Neutrophil (primary cell): ENCODE measurements around the gene BICD1.
"Not testable (repeated sequence)": the region's sequence is repeated elsewhere in the genome, so short reads cannot be mapped to it uniquely, and the experiment has no call there.

Experiments
- H3K27ac ChIP-seq: fragments of 200-600 bp; sonication (generic); 2 replicates; pipeline ENCODE4 v1.5.1; 2016; ENCODE audit warnings: mild to moderate bottlenecking, moderate library complexity
- H3K27me3 ChIP-seq: fragments of 200-600 bp; sonication (generic); 2 replicates; pipeline ENCODE4 v1.6.0; 2016; ENCODE audit warnings: mild to moderate bottlenecking
- H3K36me3 ChIP-seq: fragments of 200-600 bp; sonication (generic); 2 replicates; pipeline ENCODE4 v1.5.1; 2017
- H3K4me1 ChIP-seq, 2 experiments: fragments of 200-600 bp in 1 of 2; sonication (generic) in 1 of 2; 1 replicate in 1 of 2; 2 replicates in 1 of 2; pipeline versions ENCODE4 v1.5.1 to v1.6.1; 2013 to 2016; ENCODE audit warnings: low read depth in 1 of 2, low read length in 1 of 2, mild to moderate bottlenecking in 1 of 2, moderate library complexity in 1 of 2; ENCODE audit not compliant: control insufficient read depth in 1 of 2, insufficient read depth in 1 of 2
- H3K4me3 ChIP-seq, 2 experiments: fragments of 200-600 bp in 1 of 2; sonication (generic) in 1 of 2; 1 replicate in 1 of 2; 2 replicates in 1 of 2; pipeline ENCODE4 v1.5.1; 2013 to 2016; ENCODE audit warnings: low read depth in 1 of 2, low read length in 1 of 2, mild to moderate bottlenecking in 1 of 2, moderate library complexity in 1 of 2
- H3K9me3 ChIP-seq: fragments of 200-600 bp; sonication (generic); 2 replicates; pipeline ENCODE4 v1.5.1; 2016
- TF ChIP-seq, protein P1 (sequence below): fragments of 200-600 bp; sonication (generic); IDR thresholded peaks from 2 replicates; pipeline ENCODE4 v1.5.1; 2016; ENCODE audit warnings: antibody characterized with exemption

BICD1 gene

DNA sequence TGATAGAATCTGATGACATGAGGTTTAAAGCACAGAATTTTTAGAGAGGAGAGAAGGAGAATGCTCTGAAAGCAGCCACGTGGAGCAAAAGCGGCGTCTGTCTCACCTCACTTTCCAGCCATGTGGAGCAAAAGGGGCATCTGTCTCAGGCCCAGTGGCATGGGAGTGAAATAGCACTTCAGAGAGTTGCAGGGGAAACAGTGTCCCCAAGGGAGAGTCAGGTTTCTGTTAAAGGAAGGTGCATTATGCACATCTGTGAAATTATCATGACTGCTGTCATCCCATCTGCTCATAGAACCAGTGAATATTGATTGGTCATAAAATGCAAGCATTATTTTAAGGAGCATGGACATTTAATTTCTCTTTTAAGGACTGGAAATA, 124.0 kb downstream of the BICD1 start:
- Histone ChIP-seq H3K4me3 (no peak overlapping the region), H3K9me3 (no peaks in the 10 kb centered on the region), H3K27me3 (no peaks in the 10 kb centered on the region), H3K4me1 (no peaks in the 10 kb centered on the region), H3K36me3 (no peaks in the 10 kb centered on the region), H3K27ac (no peak overlapping the region)
- TF ChIP-seq, protein P1, sequence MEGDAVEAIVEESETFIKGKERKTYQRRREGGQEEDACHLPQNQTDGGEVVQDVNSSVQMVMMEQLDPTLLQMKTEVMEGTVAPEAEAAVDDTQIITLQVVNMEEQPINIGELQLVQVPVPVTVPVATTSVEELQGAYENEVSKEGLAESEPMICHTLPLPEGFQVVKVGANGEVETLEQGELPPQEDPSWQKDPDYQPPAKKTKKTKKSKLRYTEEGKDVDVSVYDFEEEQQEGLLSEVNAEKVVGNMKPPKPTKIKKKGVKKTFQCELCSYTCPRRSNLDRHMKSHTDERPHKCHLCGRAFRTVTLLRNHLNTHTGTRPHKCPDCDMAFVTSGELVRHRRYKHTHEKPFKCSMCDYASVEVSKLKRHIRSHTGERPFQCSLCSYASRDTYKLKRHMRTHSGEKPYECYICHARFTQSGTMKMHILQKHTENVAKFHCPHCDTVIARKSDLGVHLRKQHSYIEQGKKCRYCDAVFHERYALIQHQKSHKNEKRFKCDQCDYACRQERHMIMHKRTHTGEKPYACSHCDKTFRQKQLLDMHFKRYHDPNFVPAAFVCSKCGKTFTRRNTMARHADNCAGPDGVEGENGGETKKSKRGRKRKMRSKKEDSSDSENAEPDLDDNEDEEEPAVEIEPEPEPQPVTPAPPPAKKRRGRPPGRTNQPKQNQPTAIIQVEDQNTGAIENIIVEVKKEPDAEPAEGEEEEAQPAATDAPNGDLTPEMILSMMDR = no peak

DNA sequence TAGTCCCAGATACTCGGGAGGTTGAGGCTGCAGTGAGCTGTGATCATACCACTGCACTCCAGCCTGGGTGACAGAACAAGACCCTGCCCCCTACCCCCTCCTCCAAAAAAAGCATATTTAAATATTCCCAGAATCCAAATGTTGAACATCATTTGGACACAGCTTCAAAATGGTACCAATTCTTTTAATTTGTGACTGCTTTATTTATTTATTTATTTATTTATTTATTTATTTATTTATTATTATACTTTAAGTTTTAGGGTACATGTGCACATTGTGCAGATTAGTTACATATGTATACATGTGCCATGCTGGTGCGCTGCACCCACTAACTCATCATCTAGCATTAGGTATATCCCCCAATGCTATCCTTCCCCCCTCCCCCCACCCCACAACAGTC, 124.7 kb downstream of the BICD1 start:
- H3K36me3 ChIP-seq, H3K4me1 ChIP-seq, H3K9me3 ChIP-seq, H3K4me3 ChIP-seq, H3K27ac ChIP-seq, H3K27me3 ChIP-seq: not testable (repeated sequence)

DNA sequence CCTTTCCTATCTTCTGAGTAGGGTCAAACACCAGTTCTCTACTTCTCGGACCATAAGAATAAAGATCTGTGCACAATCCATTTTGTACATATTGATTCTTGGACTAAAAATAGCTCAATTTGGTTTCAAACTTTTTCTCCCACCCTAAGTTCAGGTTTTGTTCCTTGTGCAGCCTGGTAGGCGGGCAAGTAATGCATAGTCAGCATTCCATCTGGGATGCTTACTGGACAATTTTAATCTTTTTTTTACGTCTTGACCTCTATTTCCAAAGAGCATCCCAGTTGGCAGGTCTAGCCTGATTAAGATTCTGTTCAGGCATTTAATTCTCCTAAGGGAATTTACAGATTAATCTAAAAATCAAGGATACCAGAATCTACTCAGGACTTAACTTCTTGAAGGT, 126.9 kb downstream of the BICD1 start:
- Histone ChIP-seq H3K4me3 (no peak overlapping the region), H3K27ac (no peak overlapping the region), H3K36me3 (no peaks in the 10 kb centered on the region), H3K4me1 (no peaks in the 10 kb centered on the region), H3K9me3 (no peaks in the 10 kb centered on the region), H3K27me3 (no peaks in the 10 kb centered on the region)
- TF ChIP-seq, protein P1 = no peak

DNA sequence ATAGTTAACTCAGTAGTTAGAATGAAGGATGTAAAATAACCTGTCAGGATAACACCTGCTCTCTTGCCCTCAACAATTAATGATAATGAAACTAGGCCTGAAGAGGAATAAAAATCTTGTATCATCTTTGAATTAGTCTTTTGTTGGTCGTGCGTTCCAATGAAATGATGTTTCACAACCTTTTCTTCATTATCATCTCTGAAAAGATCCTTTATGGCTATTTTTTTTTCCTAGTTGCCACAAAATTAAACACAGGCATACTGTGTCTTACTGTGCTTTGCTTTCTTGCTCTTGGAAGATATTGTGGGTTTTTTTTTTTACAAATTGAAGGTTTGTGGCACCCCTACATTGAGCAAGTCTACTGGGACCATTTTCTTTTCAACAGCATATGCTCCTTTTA, 128.6 kb downstream of the BICD1 start:
- Histone ChIP-seq H3K27ac (no peak overlapping the region), H3K4me1 (no peaks in the 10 kb centered on the region), H3K27me3 (no peaks in the 10 kb centered on the region), H3K9me3 (no peaks in the 10 kb centered on the region), H3K36me3 (no peaks in the 10 kb centered on the region), H3K4me3 (no peak overlapping the region)
- TF ChIP-seq, protein P1 = no peak

DNA sequence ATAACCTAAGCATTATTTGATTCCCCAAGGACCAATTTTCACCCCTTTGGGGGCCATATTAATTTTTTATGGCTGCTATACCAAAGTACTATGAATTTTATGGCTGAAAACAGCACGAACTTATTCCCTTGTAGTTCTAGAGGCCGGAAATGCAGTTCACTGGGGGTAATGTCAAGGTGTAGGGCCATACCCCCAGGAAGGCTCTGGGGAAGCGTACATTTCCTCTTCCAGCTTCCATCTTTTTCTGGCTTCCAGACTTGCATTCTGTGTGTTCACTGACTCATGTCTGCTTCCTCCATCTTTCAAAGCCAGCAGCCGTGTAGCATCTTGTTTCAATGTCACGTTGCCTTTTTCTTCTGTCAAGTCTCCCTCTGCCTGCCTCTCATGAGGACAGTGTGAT, 133.5 kb downstream of the BICD1 start:
- Histone ChIP-seq H3K4me3 (no peak overlapping the region), H3K36me3 (no peaks in the 10 kb centered on the region), H3K9me3 (no peaks in the 10 kb centered on the region), H3K27ac (no peak overlapping the region), H3K27me3 (no peaks in the 10 kb centered on the region), H3K4me1 (no peaks in the 10 kb centered on the region)
- TF ChIP-seq, protein P1 = no peak

DNA sequence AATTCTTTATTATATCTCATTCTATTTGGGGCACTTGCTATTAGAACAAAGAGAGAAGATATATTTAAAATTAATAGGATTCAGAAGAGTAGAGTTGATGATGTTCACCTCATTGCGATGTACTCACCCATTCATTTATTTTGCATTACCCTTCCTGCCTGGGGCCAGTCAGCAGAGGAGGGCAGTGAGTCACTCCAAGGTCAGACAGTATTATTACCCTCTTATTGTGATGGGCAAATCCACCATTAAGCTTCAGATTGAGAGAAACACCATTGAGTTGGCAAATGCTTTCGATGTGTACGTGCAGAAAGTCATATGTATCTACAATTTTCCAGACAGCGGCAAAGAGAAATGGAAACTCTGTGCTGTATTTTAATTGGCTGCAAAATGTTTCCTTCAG, 134.2 kb downstream of the BICD1 start:
- H3K9me3 ChIP-seq = no peaks in the 10 kb centered on the region
- H3K27me3 ChIP-seq = no peaks in the 10 kb centered on the region
- H3K4me1 ChIP-seq = no peaks in the 10 kb centered on the region
- H3K36me3 ChIP-seq = no peaks in the 10 kb centered on the region
- no peak overlapping the region for H3K27ac ChIP-seq
- H3K4me3 ChIP-seq = no peak overlapping the region
- TF ChIP-seq, protein P1 = no peak
